Gastroesophageal sphincter (tissue), 3 donors: ENCODE data around the gene ZNF318.

Experiments
- EP300 ChIP-seq: sonication (generic); formaldehyde crosslinking; IDR thresholded peaks from one replicate; pipeline ENCODE4 v1.6.1; 2017; ENCODE audit warnings: antibody characterized with exemption, mild to moderate bottlenecking
- POLR2A ChIP-seq, 2 donors: fragments of 450-650 bp; IDR thresholded peaks; one replicate each; pipeline ENCODE4 v1.6.1; 2017; ENCODE audit warnings: antibody characterized with exemption in 2 of 2, mild to moderate bottlenecking in 2 of 2, moderate library complexity in 1 of 2
- POLR2AphosphoS5 ChIP-seq: sonication (generic); formaldehyde crosslinking; IDR thresholded peaks from one replicate; pipeline ENCODE4 v1.6.1; 2017; ENCODE audit warnings: antibody characterized with exemption
- TF ChIP-seq, protein P1 (sequence below), 4 experiments: fragments of 200-600 bp in 2 of 4; fragments of 450-650 bp in 2 of 4; sonication (generic) in 1 of 4; IDR thresholded peaks; one replicate each; pipeline ENCODE4 v1.5.1; 2017 to 2019; ENCODE audit warnings: antibody characterized with exemption in 4 of 4, mild to moderate bottlenecking in 2 of 4, moderate library complexity in 2 of 4

- TF ChIP-seq EP300 (no peak), POLR2A (IDR thresholded peaks at IDR 0.05) (no peak), POLR2AphosphoS5 (no peak)
- TF ChIP-seq, protein P1, sequence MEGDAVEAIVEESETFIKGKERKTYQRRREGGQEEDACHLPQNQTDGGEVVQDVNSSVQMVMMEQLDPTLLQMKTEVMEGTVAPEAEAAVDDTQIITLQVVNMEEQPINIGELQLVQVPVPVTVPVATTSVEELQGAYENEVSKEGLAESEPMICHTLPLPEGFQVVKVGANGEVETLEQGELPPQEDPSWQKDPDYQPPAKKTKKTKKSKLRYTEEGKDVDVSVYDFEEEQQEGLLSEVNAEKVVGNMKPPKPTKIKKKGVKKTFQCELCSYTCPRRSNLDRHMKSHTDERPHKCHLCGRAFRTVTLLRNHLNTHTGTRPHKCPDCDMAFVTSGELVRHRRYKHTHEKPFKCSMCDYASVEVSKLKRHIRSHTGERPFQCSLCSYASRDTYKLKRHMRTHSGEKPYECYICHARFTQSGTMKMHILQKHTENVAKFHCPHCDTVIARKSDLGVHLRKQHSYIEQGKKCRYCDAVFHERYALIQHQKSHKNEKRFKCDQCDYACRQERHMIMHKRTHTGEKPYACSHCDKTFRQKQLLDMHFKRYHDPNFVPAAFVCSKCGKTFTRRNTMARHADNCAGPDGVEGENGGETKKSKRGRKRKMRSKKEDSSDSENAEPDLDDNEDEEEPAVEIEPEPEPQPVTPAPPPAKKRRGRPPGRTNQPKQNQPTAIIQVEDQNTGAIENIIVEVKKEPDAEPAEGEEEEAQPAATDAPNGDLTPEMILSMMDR (IDR thresholded peaks at IDR 0.05) = peak in 3 of 4 experiments; percentile 21 to 33 (median 30)
These were observed 17.0 kb upstream of the ZNF318 start for GRCh38 chr6:43386492-43386891.
